Spinal cord (tissue), 10 donors: ENCODE results near the gene FBXO38. TPM values are rescaled to one million over a fixed set of nuclear protein-coding genes. Genes with fewer than 3 reads are reported as not detected.
"Not testable (repeated sequence)": the region's sequence is repeated elsewhere in the genome, so short reads cannot be mapped to it uniquely, and the experiment has no call there.

Experiments
- DNase-seq, 6 donors: peaks; one replicate each; pipeline versions ENCODE4 v3.0.0 to v3.0.0-alpha.2; 2013 to 2015; ENCODE audit warnings: low spot score in 6 of 6, low read depth in 4 of 6
- H3K27ac ChIP-seq: one replicate; pipeline ENCODE4 v1.5.1; 2013; ENCODE audit warnings: low read depth, low read length, control low read depth
- H3K27me3 ChIP-seq: one replicate; pipeline ENCODE4 v1.6.1; 2013; ENCODE audit warnings: low read length; ENCODE audit not compliant: control insufficient read depth, insufficient read depth
- H3K36me3 ChIP-seq: one replicate; pipeline ENCODE4 v1.6.1; 2013; ENCODE audit warnings: low read length; ENCODE audit not compliant: control insufficient read depth, insufficient read depth
- H3K4me1 ChIP-seq: one replicate; pipeline ENCODE4 v1.6.1; 2013; ENCODE audit warnings: low read length; ENCODE audit not compliant: control insufficient read depth, insufficient read depth
- H3K4me3 ChIP-seq: one replicate; pipeline ENCODE4 v1.5.1; 2013; ENCODE audit warnings: low read depth, low read length, control low read depth
- H3K9me3 ChIP-seq: one replicate; pipeline ENCODE4 v1.6.1; 2013; ENCODE audit warnings: low read length; ENCODE audit not compliant: control insufficient read depth, insufficient read depth
- WGBS: methylation state at CpG from one replicate; pipeline ENCODE4 v1.1.5; 2013; ENCODE audit warnings: missing lambda C conversion rate; ENCODE audit not compliant: insufficient coverage; 5-methylcytosine and 5-hydroxymethylcytosine counted together
- polyA plus RNA-seq, 2 donors: library from polyadenylated mRNA; unstranded; fragments of 120-200 nt; gene quantifications; one replicate each; pipeline ENCODE4 v1.2.1, GENCODE V29; 2013; ENCODE audit not compliant: insufficient read length in 2 of 2
- total RNA-seq, 2 donors: library from RNA; depleted of rRNA in 1 of 2; stranded (reverse); fragments of 120-200 nt in 1 of 2; fragments of >200 nt in 1 of 2; gene quantifications; one replicate each; pipeline versions ENCODE4 v1.2.3 to v1.2.4, GENCODE V29; 2013 to 2014
- donor health status: healthy.

The FBXO38 gene
- total and polyA plus RNA-seq, 4 donors, result 29.3 to 73.5 (median 42.4) TPM

DNA sequence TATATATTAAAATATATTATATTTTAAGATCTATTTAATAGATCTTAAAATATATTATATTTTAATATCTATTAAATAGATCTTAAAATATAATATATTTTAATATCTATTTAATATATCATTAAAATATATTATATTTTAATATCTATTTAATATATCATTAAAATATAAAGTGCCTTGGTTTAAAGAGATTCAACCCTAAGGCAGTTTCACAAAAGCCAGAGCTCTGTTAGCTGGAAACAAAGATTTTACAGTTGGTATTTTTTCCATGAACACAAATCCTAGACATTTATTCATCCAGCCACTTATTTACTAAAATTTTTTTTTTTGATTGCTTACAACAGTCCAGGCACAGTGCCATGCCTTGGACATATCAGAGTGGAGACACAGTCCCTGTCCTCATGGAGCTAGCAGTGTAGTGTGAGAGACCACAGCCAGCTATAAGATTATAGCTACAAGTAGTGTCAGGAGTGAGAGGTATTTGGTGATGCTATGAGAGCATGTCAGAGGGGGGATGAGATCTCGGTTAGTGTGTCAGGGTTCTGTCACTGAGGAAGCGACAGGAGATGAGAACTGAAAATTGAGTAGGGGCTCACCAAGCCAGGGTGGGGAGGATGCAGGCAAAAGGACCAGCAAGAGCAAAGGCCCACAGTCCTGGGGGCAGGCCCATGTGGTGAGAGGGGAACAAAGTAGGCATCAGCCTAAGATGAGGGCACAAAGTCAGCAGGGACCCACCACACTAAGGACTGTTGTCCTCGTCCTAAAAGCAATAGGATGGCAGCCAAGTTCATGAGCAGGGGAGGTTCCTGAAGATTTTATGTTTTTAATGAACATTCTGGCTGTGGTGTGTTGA lies 74.5 kb downstream of the FBXO38 start:
- Histone ChIP-seq H3K9me3 (no peaks in the 10 kb centered on the region), H3K4me3 (no peak overlapping the region), H3K36me3 (no peaks in the 10 kb centered on the region), H3K27ac (no peak overlapping the region), H3K27me3 (no peaks in the 10 kb centered on the region), H3K4me1 (no peaks in the 10 kb centered on the region)
- 78% methylated on average over 3 of the region's 3 CpGs for WGBS
- no peak for DNase-seq

DNA sequence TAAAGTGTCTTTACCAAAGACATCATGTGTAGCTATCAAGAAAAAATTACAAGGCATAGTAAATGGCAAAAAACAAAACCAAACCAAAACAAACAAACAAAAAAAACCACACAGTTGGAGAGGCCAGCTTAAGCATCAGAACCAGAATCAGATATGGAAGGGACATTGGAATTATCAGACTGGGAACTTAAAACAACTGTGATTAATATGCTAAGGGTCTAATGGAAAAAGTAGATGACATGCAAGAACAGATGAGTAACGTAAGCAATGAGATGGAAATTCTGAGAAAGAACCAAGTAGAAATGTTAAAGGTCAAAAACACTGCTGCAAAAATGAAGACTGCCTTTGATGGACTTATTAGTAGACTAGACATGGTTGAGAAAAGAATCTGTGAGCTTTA lies 75.9 kb downstream of the FBXO38 start:
- no peaks in the 10 kb centered on the region for H3K9me3 ChIP-seq
- no peaks in the 10 kb centered on the region for H3K27me3 ChIP-seq
- H3K4me1 ChIP-seq, result no peaks in the 10 kb centered on the region
- no peak for DNase-seq
- H3K36me3 ChIP-seq, result no peaks in the 10 kb centered on the region
- whole genome bisulfite sequencing, result 75% methylated on average over 1 of the region's 1 CpG
- H3K4me3 ChIP-seq, result no peak overlapping the region
- no peak overlapping the region for H3K27ac ChIP-seq

DNA sequence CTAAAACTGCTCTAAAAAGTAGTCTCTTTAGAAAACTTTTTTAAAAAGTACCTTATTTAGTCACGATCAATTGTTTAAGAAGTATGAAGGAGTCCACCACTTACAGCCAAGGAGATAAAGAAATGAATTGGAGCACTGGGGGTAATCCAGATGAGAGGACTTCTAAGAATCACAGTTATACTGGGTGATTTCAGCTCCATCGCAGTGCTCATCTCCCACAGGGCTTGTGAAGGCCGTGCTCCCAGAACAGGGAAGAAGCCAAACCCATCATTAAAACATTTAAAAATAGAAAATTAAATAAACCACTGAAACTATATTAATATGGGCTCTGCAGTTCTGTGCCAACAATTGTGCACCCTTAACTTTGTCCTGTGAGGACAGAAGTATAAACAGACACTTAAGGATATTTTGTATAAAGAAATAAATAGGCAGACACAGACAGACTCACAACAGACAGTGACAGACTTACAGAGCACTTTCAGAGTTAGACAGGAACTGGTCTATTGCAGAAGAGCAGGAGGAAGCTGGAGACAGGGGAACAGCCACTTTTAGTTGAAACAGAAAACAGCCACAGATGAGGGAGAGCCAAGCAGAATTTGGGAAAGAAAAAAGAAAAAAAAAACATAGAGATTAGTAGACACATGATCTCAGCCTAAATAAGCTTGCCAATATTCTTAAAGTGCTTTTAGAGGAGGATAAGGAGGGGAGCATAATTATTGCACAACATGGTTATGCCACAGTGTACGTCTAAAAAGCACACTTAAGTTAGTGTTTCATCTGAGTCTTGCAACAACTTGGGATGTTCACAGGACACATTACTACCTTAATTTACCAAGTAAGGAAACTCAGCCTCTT lies 81.8 kb downstream of the FBXO38 start:
- Histone ChIP-seq H3K36me3 (no peaks in the 10 kb centered on the region), H3K27me3 (no peaks in the 10 kb centered on the region), H3K4me1 (no peaks in the 10 kb centered on the region), H3K27ac (no peak overlapping the region), H3K9me3 (no peaks in the 10 kb centered on the region), H3K4me3 (no peak overlapping the region)
- no peak for DNase-seq
- no CpG with 5 or more reads among the region's 4 CpGs for WGBS

DNA sequence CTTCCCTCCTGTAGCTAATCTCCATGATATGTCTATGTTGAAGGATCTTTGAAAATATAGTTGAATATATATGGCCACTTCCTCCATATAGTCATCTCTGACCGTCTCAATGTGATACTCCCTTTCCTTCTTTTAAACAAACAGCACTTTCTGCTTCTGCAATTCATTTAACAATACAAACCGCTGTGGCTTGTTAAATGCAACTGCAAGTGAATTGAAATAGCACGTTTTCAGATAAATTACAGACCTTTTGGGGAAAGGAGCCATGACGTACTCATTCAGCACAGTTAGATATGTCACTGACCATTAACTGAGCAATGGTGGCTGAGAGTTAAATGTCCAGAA lies 82.5 kb downstream of the FBXO38 start:
- H3K9me3 ChIP-seq, result no peaks in the 10 kb centered on the region
- no peaks in the 10 kb centered on the region for H3K36me3 ChIP-seq
- no peaks in the 10 kb centered on the region for H3K4me1 ChIP-seq
- H3K27me3 ChIP-seq, result no peaks in the 10 kb centered on the region
- no peak for DNase-seq
- 67% methylated on average over 1 of the region's 4 CpGs for WGBS
- H3K4me3 ChIP-seq, result no peak overlapping the region
- no peak overlapping the region for H3K27ac ChIP-seq

DNA sequence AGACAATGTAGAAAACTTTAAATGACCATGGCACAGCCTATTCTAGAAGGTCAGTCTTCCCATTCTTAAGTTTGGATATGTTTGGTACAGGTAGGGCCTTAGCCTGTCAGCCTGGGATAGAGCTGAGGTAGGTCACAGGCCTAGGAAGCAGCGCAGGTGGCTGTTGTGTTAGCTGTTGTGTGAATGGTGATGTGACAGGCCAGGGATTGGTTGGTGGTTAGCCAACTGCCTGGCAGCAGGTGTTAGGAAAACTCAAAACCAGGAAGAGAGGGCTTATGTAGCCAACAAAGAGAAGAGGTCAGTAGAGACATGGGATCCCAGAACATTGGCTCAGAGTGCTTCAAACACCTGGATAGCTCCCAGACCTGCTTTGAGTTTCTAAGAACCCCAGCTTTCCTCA lies 84.2 kb downstream of the FBXO38 start:
- 87% methylated on average over 1 of the region's 1 CpG for WGBS

DNA sequence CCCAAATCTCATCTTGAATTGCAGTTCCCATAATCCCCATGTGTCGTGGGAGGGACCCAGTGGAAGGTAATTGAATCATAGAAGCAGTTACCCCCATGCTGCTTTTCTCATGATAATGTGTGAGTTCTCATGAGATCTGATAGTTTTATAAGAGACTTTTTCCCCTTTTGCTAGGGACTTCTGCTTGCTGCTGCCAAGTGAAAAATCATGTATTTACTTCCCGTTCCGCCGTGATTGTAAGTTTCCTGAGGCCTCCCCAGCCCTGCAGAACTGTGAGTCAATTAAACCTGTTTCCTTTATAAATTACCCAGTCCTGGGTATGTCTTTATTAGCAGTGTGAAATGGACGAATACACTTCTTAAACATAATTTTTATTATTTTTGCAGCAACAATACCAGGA lies 85.0 kb downstream of the FBXO38 start:
- not testable (repeated sequence) for H3K4me1 ChIP-seq, H3K4me3 ChIP-seq, H3K27ac ChIP-seq, DNase-seq, H3K9me3 ChIP-seq, H3K27me3 ChIP-seq, H3K36me3 ChIP-seq
- no CpG with 5 or more reads among the region's 5 CpGs for WGBS

More for the DNA sequence above, 84.2 kb downstream of the FBXO38 start:
- Histone ChIP-seq H3K27ac (no peak overlapping the region), H3K27me3 (no peaks in the 10 kb centered on the region), H3K4me1 (no peaks in the 10 kb centered on the region), H3K36me3 (no peaks in the 10 kb centered on the region), H3K9me3 (no peaks in the 10 kb centered on the region), H3K4me3 (no peak overlapping the region)
- no peak for DNase-seq

DNA sequence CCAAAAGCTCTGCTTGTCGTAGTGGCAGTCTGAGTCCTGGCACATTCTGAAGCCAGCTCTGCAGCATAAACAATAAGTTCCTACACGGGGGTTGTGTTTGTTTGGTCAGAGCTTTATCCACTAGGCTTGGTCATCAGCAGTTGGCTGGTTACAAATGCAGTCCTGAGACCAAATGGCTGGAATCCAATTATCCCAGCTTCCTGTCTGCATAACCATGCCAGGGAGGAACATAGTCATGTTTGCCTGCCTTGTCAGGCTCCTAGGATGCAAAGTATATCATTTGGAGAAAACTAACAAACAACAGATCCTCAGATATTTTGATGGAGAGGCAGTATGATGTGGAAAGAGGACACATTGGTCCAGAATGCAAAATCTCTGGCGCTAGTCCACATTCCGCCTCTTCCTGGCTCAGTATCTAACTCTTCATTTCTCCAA lies 85.8 kb downstream of the FBXO38 start:
- no peak overlapping the region for H3K27ac ChIP-seq
- peak in 2 of 6 donors; percentile 30 to 60 for DNase-seq
- WGBS, result 14% methylated on average over 2 of the region's 4 CpGs
- H3K4me3 ChIP-seq, result no peak overlapping the region
- H3K27me3 ChIP-seq, result no peaks in the 10 kb centered on the region
- H3K36me3 ChIP-seq, result no peaks in the 10 kb centered on the region
- H3K4me1 ChIP-seq, result no peaks in the 10 kb centered on the region
- H3K9me3 ChIP-seq, result no peaks in the 10 kb centered on the region

DNA sequence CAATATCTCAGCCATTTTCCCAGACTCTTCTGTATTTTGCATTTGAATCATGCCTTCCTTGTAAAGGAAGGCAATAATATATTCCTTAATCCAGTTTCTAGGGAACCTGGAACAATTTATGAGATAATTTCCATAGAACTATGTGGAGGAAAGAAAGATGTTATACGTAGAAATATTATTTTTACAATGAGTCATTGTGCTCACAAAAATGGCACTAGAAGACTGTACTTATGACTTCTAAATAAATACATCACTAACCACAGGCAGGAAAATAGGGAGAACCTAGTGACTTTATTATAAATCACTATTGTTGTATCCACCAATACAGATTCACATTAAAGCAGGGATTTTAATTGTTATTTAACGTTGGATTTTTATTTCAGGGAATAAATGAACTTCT lies 87.6 kb downstream of the FBXO38 start:
- H3K9me3 ChIP-seq, result no peaks in the 10 kb centered on the region
- H3K27me3 ChIP-seq, result no peaks in the 10 kb centered on the region
- H3K27ac ChIP-seq, result no peak overlapping the region
- no CpG with 5 or more reads among the region's 2 CpGs for WGBS
- H3K4me1 ChIP-seq, result no peaks in the 10 kb centered on the region
- no peak overlapping the region for H3K4me3 ChIP-seq
- no peak for DNase-seq
- no peaks in the 10 kb centered on the region for H3K36me3 ChIP-seq

DNA sequence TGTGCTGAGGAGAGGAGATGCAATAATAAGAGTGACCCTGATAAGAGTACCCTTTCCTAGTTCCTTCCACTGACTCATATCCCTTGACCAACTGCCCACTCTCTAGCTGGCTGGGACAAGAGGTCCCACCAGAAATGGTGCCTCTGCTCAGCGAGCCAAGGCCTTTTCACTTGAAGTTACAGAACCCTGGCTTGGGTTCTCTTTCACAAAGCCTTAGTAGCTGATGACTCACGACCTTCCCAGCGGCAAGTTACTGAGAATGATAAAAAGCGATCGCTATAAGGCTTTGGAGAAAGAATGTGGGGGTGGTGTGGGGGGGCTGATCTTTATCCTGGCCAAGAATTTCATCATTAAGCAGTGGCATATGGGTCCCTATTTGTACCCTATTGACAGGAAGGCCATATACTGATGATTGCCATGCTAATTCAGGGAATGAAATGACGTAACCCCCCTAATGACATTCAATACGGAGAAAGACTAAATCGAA lies 90.3 kb downstream of the FBXO38 start:
- Histone ChIP-seq H3K36me3 (no peaks in the 10 kb centered on the region), H3K9me3 (no peaks in the 10 kb centered on the region), H3K27ac (no peak overlapping the region)

More for the DNA sequence above, 90.3 kb downstream of the FBXO38 start:
- DNase-seq, result no peak
- 84% methylated on average over 3 of the region's 8 CpGs for WGBS
- no peak overlapping the region for H3K4me3 ChIP-seq
- no peaks in the 10 kb centered on the region for H3K27me3 ChIP-seq
- no peaks in the 10 kb centered on the region for H3K4me1 ChIP-seq
